DOHH2 (cell line): Measurements from ENCODE around the gene SLC35F1.

Source experiments
- H3F3A ChIP-seq: fragments of 200-600 bp; sonication (generic), shearing (Covaris generic); 2 replicates; pipeline ENCODE4 v1.6.0; 2016; ENCODE audit warnings: antibody characterized with exemption, mild to moderate bottlenecking; ENCODE audit not compliant: control insufficient read depth, insufficient read depth
- H3K27ac ChIP-seq: fragments of 200-600 bp; sonication (generic); 2 replicates; pipeline ENCODE4 v1.5.1; 2014; ENCODE audit warnings: low read depth, mild to moderate bottlenecking, low read length, moderate library complexity
- H3K27me3 ChIP-seq: fragments of 200-600 bp; sonication (generic); 2 replicates; pipeline ENCODE4 v1.6.1; 2014; ENCODE audit warnings: mild to moderate bottlenecking, low read length, mixed read lengths; ENCODE audit not compliant: control insufficient read depth
- H3K36me3 ChIP-seq: fragments of 200-600 bp; sonication (generic); 2 replicates; pipeline ENCODE4 v1.6.1; 2014; ENCODE audit warnings: mild to moderate bottlenecking, low read length, moderate library complexity, mixed read lengths; ENCODE audit not compliant: control insufficient read depth
- H3K4me1 ChIP-seq: fragments of 200-600 bp; sonication (generic); 2 replicates; pipeline ENCODE4 v1.6.1; 2014; ENCODE audit warnings: mild to moderate bottlenecking, low read length, mixed read lengths; ENCODE audit not compliant: control insufficient read depth
- H3K4me2 ChIP-seq: fragments of 200-600 bp; sonication (generic); 2 replicates; pipeline ENCODE4 v1.6.0; 2014; ENCODE audit warnings: mild to moderate bottlenecking, low read length, moderate library complexity
- H3K4me3 ChIP-seq: fragments of 200-600 bp; sonication (generic); 2 replicates; pipeline ENCODE4 v1.5.1; 2014; ENCODE audit warnings: mild to moderate bottlenecking, low read length, mixed read lengths
- H3K79me2 ChIP-seq: fragments of 200-600 bp; sonication (generic); 2 replicates; pipeline ENCODE4 v1.6.1; 2014; ENCODE audit warnings: mild to moderate bottlenecking, low read length, mixed read lengths; ENCODE audit not compliant: control insufficient read depth
- H3K9me2 ChIP-seq: fragments of 200-600 bp; sonication (generic); replicated peaks from 2 replicates; pipeline ENCODE4 v1.6.1; 2014; ENCODE audit warnings: mild to moderate bottlenecking, low read length, mixed read lengths; ENCODE audit not compliant: control insufficient read depth
- H3K9me3 ChIP-seq: fragments of 200-600 bp; sonication (generic); 2 replicates; pipeline ENCODE4 v1.6.1; 2014; ENCODE audit warnings: antibody characterized with exemption, low read length, mixed read lengths; ENCODE audit not compliant: control insufficient read depth, insufficient read depth
- H4K20me1 ChIP-seq: fragments of 200-600 bp; sonication (generic); 2 replicates; pipeline ENCODE4 v1.6.0; 2014; ENCODE audit warnings: low read depth, mild to moderate bottlenecking, antibody characterized with exemption, low read length, moderate library complexity; ENCODE audit not compliant: control insufficient read depth, insufficient read depth
- EZH2phosphoT487 ChIP-seq: fragments of 200-600 bp; sonication (generic); IDR thresholded peaks from 2 replicates; pipeline ENCODE4 v1.6.1; 2017; ENCODE audit warnings: borderline replicate concordance, mild to moderate bottlenecking, antibody characterized with exemption, low read length, moderate library complexity, mixed read lengths
- TF ChIP-seq, protein P1 (sequence below): fragments of 200-600 bp; sonication (generic); IDR thresholded peaks from one replicate; pipeline ENCODE4 v1.5.1; 2014; ENCODE audit warnings: antibody characterized with exemption, mild to moderate bottlenecking, low read depth, low read length; ENCODE audit not compliant: poor library complexity, severe bottlenecking

SLC35F1 gene

GRCh38 chr6:118102401-118102800 lies 195.3 kb downstream of the SLC35F1 start:
- no peaks in the 10 kb centered on the region for H3K4me1 ChIP-seq
- no peak overlapping the region for H3K27ac ChIP-seq
- H4K20me1 ChIP-seq: no peaks in the 10 kb centered on the region
- TF ChIP-seq EZH2phosphoT487: no peak
- TF ChIP-seq, protein P1, sequence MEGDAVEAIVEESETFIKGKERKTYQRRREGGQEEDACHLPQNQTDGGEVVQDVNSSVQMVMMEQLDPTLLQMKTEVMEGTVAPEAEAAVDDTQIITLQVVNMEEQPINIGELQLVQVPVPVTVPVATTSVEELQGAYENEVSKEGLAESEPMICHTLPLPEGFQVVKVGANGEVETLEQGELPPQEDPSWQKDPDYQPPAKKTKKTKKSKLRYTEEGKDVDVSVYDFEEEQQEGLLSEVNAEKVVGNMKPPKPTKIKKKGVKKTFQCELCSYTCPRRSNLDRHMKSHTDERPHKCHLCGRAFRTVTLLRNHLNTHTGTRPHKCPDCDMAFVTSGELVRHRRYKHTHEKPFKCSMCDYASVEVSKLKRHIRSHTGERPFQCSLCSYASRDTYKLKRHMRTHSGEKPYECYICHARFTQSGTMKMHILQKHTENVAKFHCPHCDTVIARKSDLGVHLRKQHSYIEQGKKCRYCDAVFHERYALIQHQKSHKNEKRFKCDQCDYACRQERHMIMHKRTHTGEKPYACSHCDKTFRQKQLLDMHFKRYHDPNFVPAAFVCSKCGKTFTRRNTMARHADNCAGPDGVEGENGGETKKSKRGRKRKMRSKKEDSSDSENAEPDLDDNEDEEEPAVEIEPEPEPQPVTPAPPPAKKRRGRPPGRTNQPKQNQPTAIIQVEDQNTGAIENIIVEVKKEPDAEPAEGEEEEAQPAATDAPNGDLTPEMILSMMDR: no peak
- H3K9me3 ChIP-seq: no peaks in the 10 kb centered on the region
- no peaks in the 10 kb centered on the region for H3K27me3 ChIP-seq
- no peaks in the 10 kb centered on the region for H3F3A ChIP-seq
- H3K4me2 ChIP-seq: no peak overlapping the region
- H3K36me3 ChIP-seq: no peaks in the 10 kb centered on the region
- H3K4me3 ChIP-seq: no peak overlapping the region
- H3K79me2 ChIP-seq: no peaks in the 10 kb centered on the region
- H3K9me2 ChIP-seq: no peaks in the 10 kb centered on the region; the same call in 1 of the 2 replicates

- Histone ChIP-seq H3K27ac (no peak overlapping the region), H3K4me2 (no peak overlapping the region), H3K27me3 (no peaks in the 10 kb centered on the region), H3K9me2 (no peaks in the 10 kb centered on the region; the same call in 1 of the 2 replicates), H3K4me1 (no peaks in the 10 kb centered on the region), H3F3A (no peaks in the 10 kb centered on the region), H3K36me3 (no peaks in the 10 kb centered on the region), H3K4me3 (no peak overlapping the region), H4K20me1 (no peaks in the 10 kb centered on the region), H3K9me3 (no peaks in the 10 kb centered on the region), H3K79me2 (no peaks in the 10 kb centered on the region)
- TF ChIP-seq, protein P1: no peak
- TF ChIP-seq EZH2phosphoT487: no peak
Measured at GRCh38 chr6:118103381-118104146, 196.5 kb downstream of the SLC35F1 start.

DNA sequence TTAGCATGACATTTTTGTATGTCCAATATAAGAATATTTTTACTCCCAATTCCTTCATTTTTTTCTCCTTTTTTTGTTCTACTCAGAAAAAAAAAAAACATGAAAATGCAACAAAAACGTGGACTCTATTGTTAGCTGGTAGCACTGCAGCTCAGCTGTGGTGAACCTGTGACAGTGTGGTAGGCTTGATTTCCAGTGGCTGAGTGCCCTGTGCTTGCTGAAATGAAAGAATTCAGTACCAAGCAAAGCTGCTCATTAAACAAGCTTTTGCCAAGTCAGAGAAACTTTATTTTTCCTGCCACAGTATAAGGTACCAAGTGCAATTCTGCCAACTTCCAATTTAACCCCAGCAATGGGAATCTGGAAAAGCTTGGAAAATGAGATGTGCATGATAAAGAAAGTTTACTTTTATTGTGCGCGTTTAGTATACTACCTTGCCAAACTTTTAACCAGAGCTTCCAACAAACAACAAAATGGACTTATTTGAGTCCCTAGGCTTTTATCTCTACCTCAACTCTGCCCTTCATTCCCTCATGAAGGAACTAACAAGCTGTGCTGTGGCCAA lies 215.2 kb downstream of the SLC35F1 start:
- Histone ChIP-seq H3K27me3 (no peaks in the 10 kb centered on the region), H3K79me2 (no peaks in the 10 kb centered on the region), H3K4me3 (no peak overlapping the region), H3F3A (no peaks in the 10 kb centered on the region), H3K36me3 (no peaks in the 10 kb centered on the region), H3K27ac (no peak overlapping the region), H3K9me3 (no peaks in the 10 kb centered on the region), H3K4me1 (no peaks in the 10 kb centered on the region), H4K20me1 (no peaks in the 10 kb centered on the region), H3K4me2 (no peak overlapping the region), H3K9me2 (no peaks in the 10 kb centered on the region)
- TF ChIP-seq, protein P1: no peak
- no peak for TF ChIP-seq EZH2phosphoT487
